Measurements from ENCODE around the gene KRTCAP2. TPM values are rescaled to one million over a fixed set of nuclear protein-coding genes. Genes with fewer than 3 reads are reported as not detected.
A peak's percentile ranks its signal among the peaks of the same experiment; 100 is the strongest.

Gene KRTCAP2
- total RNA-seq, 4 donors from 2014 or later: 102 to 167 (median 146) TPM

DNA sequence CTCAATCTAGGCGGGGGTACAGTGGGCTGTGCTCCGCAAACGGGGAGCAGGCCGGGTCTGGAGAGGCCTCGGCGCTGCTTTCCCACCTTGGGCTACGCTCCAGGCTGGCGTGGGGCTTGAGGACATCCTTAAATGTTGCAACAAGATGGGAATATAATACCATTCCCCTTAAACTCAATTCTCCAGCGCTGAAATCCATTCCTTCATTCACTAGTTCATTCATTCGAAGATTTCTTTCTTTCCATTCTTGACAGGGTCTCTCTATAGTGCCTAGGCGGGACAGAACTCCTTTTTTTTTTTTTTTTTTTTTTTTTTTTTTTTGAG is 32.5 kb downstream of the KRTCAP2 start:
- TF ChIP-seq POLR2A (IDR thresholded peaks at IDR 0.05): no peak
- no peak for TF ChIP-seq EP300 (IDR thresholded peaks at IDR 0.05)
- TF ChIP-seq, protein P1, sequence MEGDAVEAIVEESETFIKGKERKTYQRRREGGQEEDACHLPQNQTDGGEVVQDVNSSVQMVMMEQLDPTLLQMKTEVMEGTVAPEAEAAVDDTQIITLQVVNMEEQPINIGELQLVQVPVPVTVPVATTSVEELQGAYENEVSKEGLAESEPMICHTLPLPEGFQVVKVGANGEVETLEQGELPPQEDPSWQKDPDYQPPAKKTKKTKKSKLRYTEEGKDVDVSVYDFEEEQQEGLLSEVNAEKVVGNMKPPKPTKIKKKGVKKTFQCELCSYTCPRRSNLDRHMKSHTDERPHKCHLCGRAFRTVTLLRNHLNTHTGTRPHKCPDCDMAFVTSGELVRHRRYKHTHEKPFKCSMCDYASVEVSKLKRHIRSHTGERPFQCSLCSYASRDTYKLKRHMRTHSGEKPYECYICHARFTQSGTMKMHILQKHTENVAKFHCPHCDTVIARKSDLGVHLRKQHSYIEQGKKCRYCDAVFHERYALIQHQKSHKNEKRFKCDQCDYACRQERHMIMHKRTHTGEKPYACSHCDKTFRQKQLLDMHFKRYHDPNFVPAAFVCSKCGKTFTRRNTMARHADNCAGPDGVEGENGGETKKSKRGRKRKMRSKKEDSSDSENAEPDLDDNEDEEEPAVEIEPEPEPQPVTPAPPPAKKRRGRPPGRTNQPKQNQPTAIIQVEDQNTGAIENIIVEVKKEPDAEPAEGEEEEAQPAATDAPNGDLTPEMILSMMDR (IDR thresholded peaks at IDR 0.05): no peak
- H3K27me3 ChIP-seq: no peaks in the 10 kb centered on the region
- peaks cover 0 to 40% (median 14%) of the 10 kb centered on the region in 4 donors for H3K4me1 ChIP-seq
- no peaks in the 10 kb centered on the region for H3K9me3 ChIP-seq
- peaks cover 0 to 4% (median 0%) of the 10 kb centered on the region in 3 donors for H3K36me3 ChIP-seq
- H3K4me3 ChIP-seq: peak overlapping the region; percentile 59 to 82 (median 70)
- peak overlapping the region in 3 of 4 donors; percentile 80 to 95 (median 87) for H3K27ac ChIP-seq
- WGBS, 2 donors: 5% methylated on average over 11 of the region's 11 CpGs
- no peak for DNase-seq (ENCODE audit: low spot score in 2 of 2)

DNA sequence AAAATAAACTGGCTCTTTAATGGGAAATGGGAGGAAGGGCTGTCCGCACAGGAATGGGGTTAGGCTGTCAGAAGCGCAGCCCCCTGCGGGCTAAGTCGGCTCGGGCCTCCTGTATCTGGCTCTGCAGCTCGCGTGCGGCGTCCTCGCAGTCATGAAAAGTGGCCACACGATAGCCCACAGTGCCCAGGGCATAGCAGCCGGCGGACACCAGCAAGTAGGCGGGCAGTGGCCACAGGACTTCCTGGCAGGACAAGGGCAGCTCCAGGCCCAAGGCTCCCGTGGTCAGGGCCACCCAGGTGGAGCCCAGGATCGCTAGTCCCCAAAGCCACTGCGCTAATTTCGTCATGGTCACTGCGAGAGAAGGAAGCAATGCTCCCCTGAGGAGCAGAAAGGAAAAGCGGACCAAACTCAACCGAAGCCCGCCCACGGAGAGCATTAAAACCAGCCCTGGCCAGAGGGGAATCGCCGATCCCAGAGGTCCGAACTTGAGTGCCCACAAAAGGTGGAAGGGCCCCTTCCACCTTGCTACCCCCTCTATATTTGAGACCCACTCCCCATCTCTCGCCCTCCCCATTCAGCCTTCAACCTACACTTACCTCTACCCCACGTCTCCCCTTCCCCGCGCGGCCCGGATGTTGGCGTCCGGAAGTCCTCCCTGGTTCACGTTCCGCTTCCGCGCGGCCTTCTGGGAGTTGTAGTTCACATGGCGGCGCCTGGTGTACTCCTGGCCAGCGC is 33.0 kb downstream of the KRTCAP2 start, which contains the start of gene DPM3:
Gene DPM3 (minus strand): TSS at position 637 of the 735 bp plus-strand sequence. CDS start 291 bp downstream, at position 346.
- Histone ChIP-seq H3K9me3 (no peaks in the 10 kb centered on the region), H3K4me3 (peak within 1 kb of the TSS; percentile 59 to 82 (median 70)), H3K27ac (peak within 1 kb of the TSS; percentile 80 to 95 (median 86)), H3K4me1 (peaks cover 0 to 44% (median 14%) of the 10 kb centered on the region in 4 donors), H3K27me3 (no peaks in the 10 kb centered on the region), H3K36me3 (peaks cover 0 to 4% (median 0%) of the 10 kb centered on the region in 3 donors)
- 1 to 2% methylated on average over 29 to 37 of the region's 42 CpGs for WGBS, 2 donors
- TF ChIP-seq EP300 (IDR thresholded peaks at IDR 0.05): peak; percentile 76 to 95
- TF ChIP-seq POLR2A (IDR thresholded peaks at IDR 0.05): peak; percentile 54 to 79
- TF ChIP-seq, protein P1 (IDR thresholded peaks at IDR 0.05): peak in 2 of 5 experiments; percentile 15 to 29
- peak; percentile 82 to 90 for DNase-seq (ENCODE audit: low spot score in 2 of 2)

DNA sequence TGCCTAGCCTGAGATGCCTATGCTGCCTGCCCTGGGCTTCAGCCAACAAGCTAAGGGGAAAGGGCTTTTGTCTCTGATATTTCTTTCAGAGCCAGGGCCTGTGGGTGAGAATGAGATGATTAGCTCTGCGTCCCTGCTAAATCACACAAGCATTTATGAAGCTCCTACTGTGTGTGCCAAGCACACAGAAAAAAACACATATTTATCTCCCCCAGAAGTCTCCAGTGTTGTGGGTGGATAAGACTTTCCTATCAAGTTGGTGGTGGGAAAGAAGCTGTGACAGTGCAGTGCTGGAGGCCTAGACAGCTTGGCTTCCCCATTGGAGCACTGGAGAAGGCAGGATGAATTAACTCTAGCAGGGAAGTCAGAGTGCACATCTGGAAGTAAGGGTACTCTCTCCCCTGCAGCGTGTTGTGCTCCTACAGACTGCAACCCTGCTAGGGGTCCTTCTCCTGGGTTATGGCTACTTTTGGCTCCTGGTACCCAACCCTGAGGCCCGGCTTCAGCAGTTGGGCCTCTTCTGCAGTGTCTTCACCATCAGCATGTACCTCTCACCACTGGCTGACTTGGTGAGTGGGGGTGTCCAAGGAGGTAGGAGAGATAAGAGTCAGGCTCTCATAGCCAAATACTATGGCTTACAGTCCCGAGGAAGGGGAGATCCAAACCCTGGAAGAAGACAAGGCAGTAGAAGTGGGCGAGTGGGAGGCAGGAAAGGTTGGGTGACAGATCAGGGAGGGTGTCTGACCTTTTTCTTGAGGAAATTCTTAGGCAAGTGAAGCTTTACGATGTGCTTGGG is 35.8 kb downstream of the KRTCAP2 start:
- TF ChIP-seq, protein P1 (IDR thresholded peaks at IDR 0.05): no peak
- no peak for TF ChIP-seq POLR2A (IDR thresholded peaks at IDR 0.05)
- TF ChIP-seq EP300 (IDR thresholded peaks at IDR 0.05): no peak
- Histone ChIP-seq H3K27me3 (no peaks in the 10 kb centered on the region), H3K4me1 (peaks cover 4 to 67% (median 25%) of the 10 kb centered on the region in 4 donors), H3K27ac (peak overlapping the region in 3 of 4 donors; percentile 41 to 99 (median 96)), H3K36me3 (peaks cover 0 to 26% (median 0%) of the 10 kb centered on the region in 3 donors), H3K4me3 (no peak overlapping the region), H3K9me3 (no peaks in the 10 kb centered on the region)
- DNase-seq (ENCODE audit: low spot score in 2 of 2): no peak
- WGBS, 2 donors: 84 to 87% methylated on average over 6 of the region's 6 CpGs

DNA sequence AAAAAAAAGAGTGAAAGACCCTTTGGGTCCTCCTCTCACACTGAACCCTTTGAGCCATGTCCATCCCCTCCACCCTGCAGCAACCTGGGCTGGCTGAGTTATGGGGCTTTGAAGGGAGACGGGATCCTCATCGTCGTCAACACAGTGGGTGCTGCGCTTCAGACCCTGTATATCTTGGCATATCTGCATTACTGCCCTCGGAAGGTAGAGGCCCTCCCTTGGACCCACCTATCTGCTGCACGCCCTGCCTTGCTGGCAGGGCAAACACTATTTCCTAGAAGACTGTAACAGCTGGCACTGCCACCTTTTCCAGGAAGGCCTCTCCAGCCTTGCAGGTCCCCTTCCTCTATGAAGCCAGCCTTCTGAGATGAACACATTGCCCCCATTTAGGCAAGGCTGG is 36.4 kb downstream of the KRTCAP2 start:
- Histone ChIP-seq H3K27me3 (no peaks in the 10 kb centered on the region), H3K36me3 (peaks cover 0 to 32% (median 0%) of the 10 kb centered on the region in 3 donors), H3K27ac (peak overlapping the region in 3 of 4 donors; percentile 96 to 100 (median 99)), H3K9me3 (no peaks in the 10 kb centered on the region), H3K4me3 (peak overlapping the region; percentile 53 to 84 (median 69)), H3K4me1 (peaks cover 4 to 73% (median 25%) of the 10 kb centered on the region in 4 donors)
- TF ChIP-seq, protein P1 (IDR thresholded peaks at IDR 0.05): no peak
- no peak for TF ChIP-seq EP300 (IDR thresholded peaks at IDR 0.05)
- TF ChIP-seq POLR2A (IDR thresholded peaks at IDR 0.05): no peak
- 43 to 52% methylated on average over 5 to 6 of the region's 6 CpGs for WGBS, 2 donors
- DNase-seq (ENCODE audit: low spot score in 2 of 2): no peak
